ENCODE measurements around the gene UBA6.

DNA sequence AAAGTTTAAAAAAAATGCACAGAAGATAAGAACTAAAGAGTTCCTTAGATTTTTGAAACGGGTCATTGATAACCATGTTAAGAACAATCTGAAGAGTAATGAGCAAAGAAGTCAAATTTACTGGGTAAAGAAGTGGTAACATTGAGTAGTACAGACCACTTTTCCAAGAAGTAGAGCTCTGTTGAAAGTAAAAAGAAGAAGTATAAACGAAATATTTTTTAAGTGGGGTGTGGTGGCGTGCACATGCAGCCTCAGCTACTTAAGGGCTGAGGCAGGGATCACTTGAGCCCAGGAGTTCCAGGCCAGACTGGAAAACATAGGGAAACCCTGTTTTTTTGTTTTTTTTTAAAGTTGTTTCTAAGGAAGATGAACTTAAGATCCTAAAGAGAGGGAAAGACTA, 68.5 kb downstream of the UBA6 start:
- TF ChIP-seq EZH2 (IDR thresholded peaks at IDR 0.05; ENCODE audit: insufficient read depth, poor library complexity, severe bottlenecking) (no peak), EZH2phosphoT487 (IDR thresholded peaks at IDR 0.05; ENCODE audit: insufficient read depth, low read depth) (no peak)
